ENCODE results near the gene SSTR5.

DNA sequence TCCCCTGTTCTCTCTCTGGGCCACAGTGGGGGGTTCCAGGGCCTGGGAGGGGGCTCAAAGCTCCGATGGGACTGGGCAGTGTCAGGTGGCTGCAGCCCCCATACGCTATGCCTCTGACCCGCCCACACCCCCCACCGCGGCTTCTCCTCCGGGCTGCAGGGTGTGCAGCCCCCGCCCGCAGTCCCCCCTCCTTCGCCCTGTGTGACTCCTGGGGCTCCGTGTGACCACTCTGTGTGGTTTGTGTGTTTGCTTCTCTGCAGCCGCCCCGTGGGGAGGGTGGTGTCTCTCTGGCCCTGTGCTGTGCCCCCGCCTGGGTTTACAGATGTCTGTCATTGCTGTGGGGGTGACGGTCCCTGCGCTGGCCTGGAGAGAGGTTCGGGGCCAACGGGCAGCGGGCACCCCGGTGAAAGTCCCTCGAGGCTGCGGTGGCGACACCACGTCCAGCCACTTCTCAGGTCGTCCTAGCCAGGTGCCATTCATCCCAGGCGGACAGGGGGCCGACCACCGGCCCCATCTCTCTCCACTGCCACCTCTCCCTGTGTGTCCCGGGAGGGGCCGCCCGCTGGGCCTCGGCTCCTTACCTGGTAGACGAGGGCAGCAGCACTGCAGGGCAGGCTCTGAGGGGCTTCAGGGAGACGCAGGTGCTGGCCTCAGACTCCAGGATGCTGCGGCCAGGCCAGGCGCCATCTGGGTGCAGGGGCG is 5.5 kb downstream of the SSTR5 start:
- TF ChIP-seq CTCF (IDR thresholded peaks at IDR 0.05; ENCODE audit: poor library complexity): no peak
- TF ChIP-seq EZH2 (IDR thresholded peaks at IDR 0.05; ENCODE audit: borderline replicate concordance): no peak
- TF ChIP-seq EZH2phosphoT487 (IDR thresholded peaks at IDR 0.05; ENCODE audit: low read depth, severe bottlenecking, unreplicated experiment): no peak

Measured in hepatocyte (in vitro differentiated cells).